GM19463 (cell line): ENCODE measurements around the gene ZNF775.
A peak's percentile ranks its signal among the peaks of the same experiment; 100 is the strongest.

Experiments
- ATAC-seq: cut with Tn5 transposase; IDR thresholded peaks from one replicate; pipeline ENCODE4 v1.9.1; 2021; ENCODE audit warnings: mild to moderate bottlenecking, moderate library complexity; ENCODE audit not compliant: unreplicated experiment

Gene ZNF775

DNA sequence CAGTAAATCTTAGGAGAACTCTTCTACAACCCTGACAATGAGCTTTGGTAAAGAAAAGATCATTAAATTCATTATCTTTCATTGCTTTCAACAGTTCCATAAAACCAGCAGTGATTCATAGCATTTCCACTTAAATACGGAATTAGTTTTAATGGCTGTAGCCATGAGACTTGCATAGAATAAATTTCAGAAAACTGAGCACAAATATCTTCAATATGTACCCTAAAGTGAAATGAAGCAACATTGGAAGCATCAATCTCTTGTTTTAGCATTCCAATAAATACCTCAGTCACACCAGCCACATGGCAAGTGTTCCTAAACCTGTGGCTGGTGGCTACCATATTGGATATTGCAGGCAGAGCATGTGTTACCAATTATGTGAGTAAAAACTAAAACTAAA is 34.1 kb upstream of the ZNF775 start:
- ATAC-seq: no peak

DNA sequence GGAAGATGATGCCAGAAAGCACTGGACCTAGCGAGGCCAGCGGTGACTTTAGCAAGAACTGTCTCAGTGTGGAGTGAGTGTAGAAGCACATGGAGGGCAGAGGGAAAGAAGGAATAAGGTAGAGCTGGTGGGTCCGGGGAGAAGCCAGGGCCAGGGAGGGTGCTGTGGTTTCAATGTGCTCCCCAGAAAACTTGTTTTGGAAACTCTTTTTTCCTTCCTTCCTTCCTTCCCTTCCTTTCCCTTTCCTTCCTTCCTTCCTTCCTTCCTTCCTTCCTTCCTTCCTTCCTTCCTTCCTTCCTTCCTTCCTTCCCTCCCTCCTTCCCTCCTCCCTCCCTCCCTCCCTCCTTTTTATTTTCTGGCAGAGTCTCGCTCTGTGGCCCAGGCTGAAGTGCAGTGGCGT is 32.2 kb upstream of the ZNF775 start:
- ATAC-seq: no peak

DNA sequence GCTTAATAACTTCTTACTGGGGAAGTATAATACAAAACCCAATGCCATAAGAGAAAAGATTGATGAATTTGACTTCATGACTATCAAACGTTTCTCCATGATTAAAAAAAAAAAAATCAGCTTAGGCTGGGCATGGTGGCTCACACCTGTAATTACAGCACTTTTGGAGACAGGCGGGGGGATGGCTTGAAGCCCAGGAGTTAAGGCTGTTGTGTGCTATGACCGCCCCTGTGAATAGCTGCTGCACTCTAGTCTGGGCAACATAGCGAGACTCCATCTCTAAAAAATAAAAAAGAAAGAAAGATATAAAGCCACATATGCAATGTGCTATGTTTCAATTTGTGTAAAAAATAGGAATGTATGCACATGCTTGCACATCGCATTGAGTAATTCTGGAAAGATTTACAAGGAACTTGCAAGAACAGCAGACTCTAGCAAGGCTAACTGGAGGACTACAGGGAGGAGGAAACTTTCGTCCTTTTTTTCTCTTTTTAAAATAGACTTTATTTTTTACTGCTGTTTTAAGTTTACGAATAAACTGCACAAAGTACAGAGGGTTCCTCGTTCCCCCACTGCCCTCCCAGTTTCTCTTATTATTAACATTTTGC is 27.4 kb upstream of the ZNF775 start:
- ATAC-seq: no peak

DNA sequence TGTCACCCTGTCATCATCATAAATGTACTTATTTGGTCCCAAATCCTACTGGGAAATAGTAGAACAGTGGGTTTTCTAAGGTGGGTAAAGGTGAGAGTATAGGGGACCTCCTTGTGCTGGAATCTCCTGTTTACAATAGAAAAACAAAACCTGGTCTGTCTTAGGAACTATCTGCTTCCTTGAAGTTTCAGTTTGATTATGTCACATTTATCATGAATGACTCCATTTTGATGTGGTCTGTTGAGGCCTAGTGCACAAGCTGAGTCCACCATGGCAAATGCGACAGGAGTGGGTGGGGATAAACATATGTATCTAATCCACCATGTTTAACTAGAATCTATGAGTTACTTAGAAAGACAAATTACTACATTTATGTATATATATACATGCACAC is 23.5 kb upstream of the ZNF775 start:
- no peak for ATAC-seq

DNA sequence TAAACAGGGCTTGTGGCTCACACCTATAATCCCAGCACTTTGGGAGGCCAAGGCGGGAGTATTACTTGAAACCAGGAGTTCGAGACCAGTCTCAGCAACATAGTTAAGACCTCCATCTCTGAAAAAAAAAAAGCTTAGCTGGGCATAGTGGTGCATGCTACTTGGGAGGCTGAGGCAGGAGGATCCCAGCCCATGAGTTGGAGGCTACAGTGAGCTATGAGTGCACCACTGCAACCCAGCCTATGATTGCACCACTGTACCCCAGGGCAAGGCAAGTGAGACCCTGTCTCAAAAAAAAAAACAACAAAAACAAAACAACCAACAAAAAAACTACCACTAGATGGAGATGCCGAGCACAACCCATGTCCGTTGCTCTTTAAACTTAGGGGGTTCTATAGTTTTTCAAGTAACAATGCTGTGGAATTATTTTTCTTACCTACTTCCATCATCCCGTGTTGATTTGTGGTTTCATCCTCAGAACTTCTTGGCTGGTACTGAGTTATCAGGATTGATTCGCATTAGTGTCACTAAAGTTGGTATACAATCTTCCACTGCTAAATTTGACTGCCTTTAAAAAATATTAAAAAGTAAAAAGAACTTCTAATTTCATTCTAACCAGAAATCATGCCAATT is 22.7 kb upstream of the ZNF775 start:
- ATAC-seq: no peak

DNA sequence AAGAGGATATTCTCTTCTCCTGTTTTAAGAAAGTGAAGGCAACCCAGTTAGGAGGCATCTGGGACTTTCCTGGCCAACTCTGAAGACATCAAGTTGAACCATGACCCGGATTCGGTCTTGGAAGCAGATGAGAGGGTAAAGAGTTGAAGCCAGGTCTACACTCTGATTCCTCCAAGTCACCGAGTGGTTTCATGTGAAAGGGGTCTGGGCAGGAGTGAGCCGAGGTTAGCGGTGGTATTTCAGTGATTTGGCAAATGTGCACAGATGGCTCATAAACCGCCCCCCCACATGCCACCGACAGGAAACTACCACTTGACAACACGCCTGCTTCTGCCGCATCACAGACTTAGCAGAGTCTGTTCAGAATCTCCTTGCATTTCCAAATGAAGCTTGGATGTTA is 21.9 kb upstream of the ZNF775 start:
- ATAC-seq: peak; percentile 75

DNA sequence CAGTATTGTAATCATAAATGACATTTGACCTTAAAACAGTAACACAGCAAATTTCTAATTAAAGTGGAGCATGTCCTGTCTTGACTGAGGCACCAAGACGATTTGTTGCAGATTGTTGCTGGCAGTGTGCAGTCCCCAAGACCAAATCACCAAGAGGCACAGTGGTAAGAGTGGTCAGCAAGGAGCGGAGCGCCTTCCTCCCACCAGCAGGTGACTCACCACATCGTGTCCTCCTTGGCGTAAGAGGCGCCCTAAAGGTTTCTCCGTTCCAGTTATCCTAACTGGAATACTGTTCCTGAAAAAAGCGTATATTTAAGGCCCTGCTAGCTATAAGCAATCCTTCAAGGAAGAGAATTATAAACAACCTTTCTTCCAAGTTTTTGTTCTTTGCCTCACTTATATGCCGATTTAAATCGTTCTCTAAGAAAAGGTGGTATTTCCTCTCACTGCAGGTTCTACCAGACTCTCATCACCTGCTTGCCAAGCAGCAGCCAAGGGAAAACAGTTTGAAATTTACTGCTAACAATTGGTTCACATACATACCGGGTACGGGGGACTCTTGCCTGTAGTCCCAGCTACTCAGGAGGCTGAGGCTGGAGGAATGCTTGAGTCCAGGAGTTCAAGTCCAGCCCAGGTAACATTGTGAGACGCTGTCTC is 21.2 kb upstream of the ZNF775 start:
- ATAC-seq: peak; percentile 17

DNA sequence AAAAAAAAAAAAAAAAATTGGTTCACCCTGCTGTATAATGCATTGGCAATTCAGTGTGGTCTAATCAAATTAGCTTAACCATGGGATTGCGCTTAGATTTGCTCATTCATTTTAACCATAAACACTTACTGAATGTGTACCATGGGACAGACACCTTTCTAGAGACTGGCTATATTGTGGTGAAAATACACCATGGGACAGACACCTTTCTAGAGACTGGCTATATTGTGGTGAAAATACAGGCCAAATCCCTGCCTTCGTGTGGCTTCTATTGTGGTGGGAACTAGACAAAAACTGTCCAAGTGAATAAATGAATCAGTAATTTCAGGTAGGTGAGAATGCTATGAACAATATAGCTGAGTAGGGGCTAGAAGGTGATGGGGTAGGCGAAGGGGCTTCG is 20.7 kb upstream of the ZNF775 start:
- no peak for ATAC-seq

DNA sequence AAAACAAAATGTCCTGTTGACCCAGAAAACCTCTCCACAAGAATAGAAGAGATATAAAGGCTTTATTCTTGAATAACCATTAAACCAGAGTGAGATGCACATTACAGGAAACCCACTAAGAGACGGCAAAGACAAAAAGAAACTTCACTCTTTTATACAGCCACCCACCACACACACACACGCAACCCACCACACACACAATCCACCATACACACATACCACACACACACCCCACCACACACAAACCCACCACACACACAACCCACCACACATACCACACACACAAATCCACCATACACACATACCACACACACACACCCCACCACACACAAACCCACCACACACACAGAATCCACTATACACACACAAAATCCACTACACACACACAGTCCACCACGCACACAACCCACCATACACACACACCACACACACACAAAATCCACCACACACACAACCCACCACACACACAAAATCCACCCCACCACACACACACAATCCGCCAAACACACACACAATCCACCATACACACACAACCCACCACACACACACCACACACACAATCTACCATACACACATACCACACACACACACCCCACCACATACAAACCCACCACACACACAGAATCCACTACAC is 20.0 kb upstream of the ZNF775 start:
- no peak for ATAC-seq

DNA sequence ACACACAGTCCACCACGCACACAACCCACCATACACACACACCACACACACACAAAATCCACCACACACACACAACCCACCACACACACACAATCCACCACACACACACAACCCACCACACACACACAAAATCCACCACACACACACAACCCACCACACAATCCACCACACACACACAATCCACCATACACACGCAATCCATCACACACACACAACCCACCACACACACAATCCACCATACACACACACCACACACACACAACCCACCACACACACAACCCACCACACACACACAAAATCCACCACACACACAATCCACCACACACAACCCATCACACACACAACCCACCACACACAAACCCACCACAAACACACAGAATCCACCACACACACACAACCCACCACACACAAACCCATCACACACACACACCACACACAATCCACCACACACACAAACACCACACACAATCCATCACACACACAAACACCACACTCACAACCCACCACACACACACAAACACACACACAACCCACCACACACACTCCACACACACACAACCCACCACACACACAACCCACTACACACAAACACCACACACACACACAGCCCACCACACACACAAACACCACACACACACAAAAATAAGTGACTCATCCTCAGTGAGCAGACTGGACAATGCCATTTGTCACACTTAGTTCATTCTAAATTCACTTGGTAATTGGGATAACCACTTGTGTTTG is 19.3 kb upstream of the ZNF775 start:
- no peak for ATAC-seq

DNA sequence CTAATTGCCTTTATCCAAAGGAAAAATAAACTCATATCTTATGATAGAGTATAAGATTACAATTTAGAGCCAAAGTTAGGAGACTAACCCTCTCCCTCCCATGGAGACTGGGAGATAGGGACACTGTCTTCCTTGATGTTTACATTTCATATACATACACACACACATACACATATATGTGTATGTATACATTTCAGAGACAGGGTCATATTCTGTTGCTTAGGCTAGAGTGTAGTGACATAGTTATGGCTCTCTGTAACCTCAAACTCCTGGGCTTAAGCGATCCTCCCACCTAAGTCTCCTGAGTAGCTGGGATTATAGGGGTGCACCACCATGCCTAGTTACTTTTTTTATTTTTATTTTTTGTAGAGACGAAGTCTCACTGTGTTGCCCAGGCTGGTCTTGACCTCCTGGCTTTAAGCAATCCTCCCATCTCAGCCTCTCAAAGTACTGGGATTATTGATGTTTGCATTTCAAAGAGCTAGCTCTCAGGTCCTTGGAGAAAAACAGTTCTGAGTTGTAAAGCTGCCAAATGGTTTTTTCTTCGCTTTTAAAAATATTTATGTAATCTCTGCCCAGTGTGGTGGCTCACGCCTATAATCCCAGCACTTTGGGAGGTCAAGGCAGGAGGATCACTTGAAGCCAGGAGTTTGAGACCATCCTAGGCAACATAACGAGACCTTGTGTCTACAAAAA is 18.6 kb upstream of the ZNF775 start:
- no peak for ATAC-seq

DNA sequence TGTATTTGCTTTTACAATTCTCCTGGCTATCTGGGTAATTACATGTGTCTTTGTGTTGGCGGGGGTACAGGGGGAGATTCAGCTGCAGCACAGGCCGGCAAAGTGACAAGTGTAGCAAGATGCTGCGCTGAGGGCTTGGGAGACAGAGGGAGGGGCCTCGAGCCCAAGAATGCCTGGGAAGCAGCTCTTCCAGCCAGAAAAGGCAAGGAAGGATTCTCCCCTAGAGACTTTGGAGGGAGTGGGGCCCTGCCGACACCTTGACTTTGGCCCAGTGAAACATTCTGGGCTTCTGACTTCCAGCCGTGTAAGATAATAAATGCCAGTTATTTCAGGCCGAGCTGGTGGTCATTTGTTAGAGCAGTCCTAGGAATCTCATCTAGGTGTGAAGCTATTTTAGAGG is 17.7 kb upstream of the ZNF775 start:
- ATAC-seq: no peak

DNA sequence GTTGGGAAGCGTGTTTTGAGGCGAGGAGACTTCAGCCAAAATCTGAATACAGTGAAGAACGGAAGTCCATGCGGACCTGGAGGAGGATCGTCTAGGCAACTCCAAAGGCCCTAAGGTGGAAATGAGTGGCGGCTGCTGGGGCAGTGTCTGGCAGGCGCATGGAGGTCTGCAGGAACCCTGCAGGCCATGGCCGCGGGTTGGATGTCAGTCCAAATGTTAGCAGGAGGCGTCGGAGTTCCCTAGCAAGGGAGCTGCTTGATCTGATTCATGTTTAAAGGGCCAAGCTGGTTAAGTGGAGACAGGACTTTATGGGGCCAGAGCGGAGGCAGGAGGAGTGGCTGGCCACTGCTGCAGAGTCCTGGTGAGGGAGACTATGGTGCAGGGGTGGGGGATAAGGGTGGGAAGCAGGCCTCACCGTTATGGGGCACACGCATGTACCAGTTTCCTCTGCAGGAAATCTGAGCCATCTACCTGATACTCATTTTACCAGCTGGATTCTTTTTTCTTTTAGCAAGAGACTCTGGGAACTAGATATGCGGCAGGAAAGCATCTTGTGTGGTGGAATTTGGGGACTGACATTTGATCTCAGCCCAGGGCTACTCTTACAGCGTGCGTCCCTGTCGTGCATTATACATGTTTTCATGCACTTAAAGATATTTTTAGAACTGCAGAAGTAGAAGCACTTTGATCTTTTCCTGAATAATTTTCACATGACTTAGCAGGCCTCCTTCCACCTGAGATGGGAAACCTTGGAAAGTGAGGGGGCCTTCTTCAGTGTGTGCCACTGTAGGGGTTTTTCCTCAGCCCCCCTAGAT is 17.1 kb upstream of the ZNF775 start:
- no peak for ATAC-seq

DNA sequence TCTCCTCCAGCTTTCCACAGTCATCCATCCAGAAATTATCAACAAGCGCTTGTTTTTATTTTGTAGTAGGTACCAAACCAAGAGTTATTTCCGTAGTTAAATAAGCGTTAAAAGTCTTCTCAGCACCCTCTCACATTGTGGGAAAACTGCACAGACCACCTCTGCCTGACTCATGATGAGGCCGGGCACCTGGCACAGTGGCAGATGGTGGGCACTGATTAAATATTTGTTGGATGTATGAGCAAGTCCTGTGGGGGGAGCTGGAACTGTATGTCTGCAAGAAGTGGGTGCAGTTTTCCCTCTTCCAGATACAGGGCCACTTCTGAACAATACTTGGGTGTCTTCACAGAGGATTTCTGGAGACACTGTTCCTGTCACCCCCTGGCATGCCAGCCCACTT is 15.8 kb upstream of the ZNF775 start:
- ATAC-seq: no peak

DNA sequence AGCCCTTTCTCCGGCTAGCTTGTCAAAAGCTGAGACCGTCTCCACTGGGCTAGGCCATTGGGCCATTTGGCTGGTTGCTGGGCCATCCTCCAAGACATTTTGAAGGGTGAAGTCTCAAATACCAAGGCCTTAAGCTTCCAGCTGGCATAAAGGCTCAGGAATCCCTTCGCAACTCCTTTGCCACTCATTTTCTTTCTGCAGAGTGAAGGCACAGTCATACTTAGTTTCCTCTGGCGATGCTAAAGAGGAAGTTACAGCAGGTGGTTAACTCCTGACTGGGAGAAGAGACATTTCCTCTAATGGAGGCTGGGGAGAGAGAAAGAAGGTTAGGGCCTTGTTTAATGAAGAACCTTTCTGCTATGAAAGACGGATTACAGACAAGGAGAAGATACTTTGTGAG is 15.3 kb upstream of the ZNF775 start:
- ATAC-seq: peak; percentile 35

DNA sequence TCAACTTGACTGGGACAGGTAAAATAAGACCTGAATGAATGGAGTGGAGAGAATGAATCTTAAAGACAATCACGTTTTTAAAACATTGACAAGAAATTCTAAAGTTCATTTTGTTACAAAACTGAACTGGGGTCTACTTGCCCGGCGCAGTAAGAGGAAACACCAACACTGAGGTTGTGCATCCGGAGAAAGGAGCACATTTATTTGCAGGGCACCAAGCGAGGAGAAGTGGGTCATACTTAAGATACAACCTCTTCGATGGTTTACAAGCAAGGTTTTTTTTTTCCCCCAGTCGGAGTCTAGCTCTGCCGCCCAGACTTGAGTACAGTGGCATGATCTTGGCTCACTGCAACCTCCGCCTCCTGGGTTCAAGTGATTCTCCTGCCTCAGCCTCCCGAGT is 13.9 kb upstream of the ZNF775 start:
- ATAC-seq: no peak

DNA sequence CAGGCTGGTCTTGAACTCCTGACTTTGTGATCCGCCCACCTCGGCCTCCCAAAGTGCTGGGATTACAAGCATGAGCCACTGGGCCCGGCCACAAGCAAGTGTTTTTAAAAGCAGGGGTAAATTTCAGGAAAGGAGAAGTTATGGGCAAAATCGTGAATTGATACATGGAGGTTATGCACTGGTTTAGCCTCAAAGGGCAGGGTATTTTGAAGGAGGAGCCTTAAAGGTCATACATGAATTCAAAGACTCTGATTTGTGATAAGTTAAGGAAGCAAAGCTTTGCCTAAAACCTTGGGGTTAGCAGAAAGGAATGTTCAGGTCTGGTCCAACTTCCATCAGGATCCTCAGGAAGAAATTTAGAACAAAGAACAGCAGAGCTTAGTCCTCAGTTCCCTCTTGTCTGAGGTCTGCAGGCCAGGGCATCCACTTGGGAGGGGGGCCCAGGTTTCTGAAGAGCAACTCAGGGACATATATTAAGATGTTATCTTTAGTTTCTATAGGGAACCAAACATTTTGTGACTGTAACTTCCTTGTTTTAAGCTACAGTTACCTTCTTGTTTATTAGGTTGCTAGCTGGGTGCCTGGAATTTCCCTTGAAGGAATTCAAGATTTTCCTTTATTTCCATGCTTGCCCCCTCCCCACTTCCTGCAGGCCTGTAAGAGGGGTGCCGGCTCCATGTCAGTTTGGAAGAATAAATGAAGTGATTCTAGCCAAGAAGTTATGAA is 13.3 kb upstream of the ZNF775 start:
- ATAC-seq: no peak

DNA sequence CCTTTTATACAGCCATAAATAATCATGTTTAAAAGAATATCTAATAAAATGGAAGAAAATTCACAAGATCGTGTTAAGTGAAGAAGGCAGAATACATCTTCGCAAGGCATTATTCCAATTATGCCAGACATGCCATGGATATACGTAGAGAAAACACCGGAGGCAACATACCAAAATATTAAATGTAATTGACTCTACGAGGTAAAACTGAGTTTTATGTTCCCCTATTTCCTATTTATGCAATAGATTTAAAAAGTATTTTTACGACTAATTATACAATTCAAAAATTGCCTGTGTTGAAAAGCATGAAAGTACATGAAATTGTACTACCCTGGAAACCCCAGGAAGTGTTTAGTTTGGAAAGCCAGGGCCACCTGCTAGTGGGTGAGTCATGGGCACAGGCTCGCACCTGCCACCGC is 11.4 kb upstream of the ZNF775 start:
- ATAC-seq: no peak
